MM.1S (cell line): ENCODE data around the gene MTHFD2.
"Not testable (repeated sequence)": the region's sequence is repeated elsewhere in the genome, so short reads cannot be mapped to it uniquely, and the experiment has no call there.

ENCODE experiments used
- EZH2 ChIP-seq: fragments of 300-600 bp; sonication (generic); optimal IDR thresholded peaks from 2 replicates; pipeline ENCODE3; 2017; ENCODE audit warnings: low read depth, mild to moderate bottlenecking, antibody characterized with exemption, low read length, mixed read lengths
- TF ChIP-seq, protein P1 (sequence below): fragments of 300-600 bp; sonication (generic); IDR thresholded peaks from 2 replicates; pipeline ENCODE4 v1.5.1; 2016; ENCODE audit warnings: antibody characterized with exemption, low read length, mixed read lengths

GRCh38 chr2:74186706-74187105 is 11.7 kb upstream of the MTHFD2 start:
- TF ChIP-seq, protein P1, sequence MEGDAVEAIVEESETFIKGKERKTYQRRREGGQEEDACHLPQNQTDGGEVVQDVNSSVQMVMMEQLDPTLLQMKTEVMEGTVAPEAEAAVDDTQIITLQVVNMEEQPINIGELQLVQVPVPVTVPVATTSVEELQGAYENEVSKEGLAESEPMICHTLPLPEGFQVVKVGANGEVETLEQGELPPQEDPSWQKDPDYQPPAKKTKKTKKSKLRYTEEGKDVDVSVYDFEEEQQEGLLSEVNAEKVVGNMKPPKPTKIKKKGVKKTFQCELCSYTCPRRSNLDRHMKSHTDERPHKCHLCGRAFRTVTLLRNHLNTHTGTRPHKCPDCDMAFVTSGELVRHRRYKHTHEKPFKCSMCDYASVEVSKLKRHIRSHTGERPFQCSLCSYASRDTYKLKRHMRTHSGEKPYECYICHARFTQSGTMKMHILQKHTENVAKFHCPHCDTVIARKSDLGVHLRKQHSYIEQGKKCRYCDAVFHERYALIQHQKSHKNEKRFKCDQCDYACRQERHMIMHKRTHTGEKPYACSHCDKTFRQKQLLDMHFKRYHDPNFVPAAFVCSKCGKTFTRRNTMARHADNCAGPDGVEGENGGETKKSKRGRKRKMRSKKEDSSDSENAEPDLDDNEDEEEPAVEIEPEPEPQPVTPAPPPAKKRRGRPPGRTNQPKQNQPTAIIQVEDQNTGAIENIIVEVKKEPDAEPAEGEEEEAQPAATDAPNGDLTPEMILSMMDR, result not testable (repeated sequence)
- TF ChIP-seq EZH2, result not testable (repeated sequence)
